ENCODE data around the gene PDE1A. TPM values are rescaled to one million over a fixed set of nuclear protein-coding genes. Genes with fewer than 3 reads are reported as not detected.

PDE1A gene
- 7.1 TPM for total RNA-seq
- long read RNA-seq, transcript PDE1A-201 (14 exons, 2,338 nt): major isoform, 21 of 31 reads
- long read RNA-seq, partial matches to known transcripts: 2 of 31 reads
- long read RNA-seq, other reads (novel, unspliced or antisense): 8 of 31 reads

GRCh38 chr2:182426918-182427240 is at the start of gene PDE1A:
PDE1A (minus strand) TSS chr2:182427036.
- no peak for DNase-seq (ENCODE audit: low spot score)

GRCh38 chr2:182473635-182474034 is 46.8 kb upstream of the PDE1A start:
- no peak for DNase-seq (ENCODE audit: low spot score)

GRCh38 chr2:182463760-182464159 is 36.9 kb upstream of the PDE1A start:
- DNase-seq (ENCODE audit: low spot score): no peak

GRCh38 chr2:182456784-182457183 is 29.9 kb upstream of the PDE1A start:
- no peak for DNase-seq (ENCODE audit: low spot score)

- DNase-seq (ENCODE audit: low spot score): no peak
These were observed 25.7 kb upstream of the PDE1A start for GRCh38 chr2:182452456-182452990.

- DNase-seq (ENCODE audit: low spot score): no peak
These were observed 21.5 kb upstream of the PDE1A start for GRCh38 chr2:182448371-182448770.

GRCh38 chr2:182447863-182448262 is 21.0 kb upstream of the PDE1A start:
- no peak for DNase-seq (ENCODE audit: low spot score)

GRCh38 chr2:182447163-182447562 is 20.3 kb upstream of the PDE1A start:
- DNase-seq (ENCODE audit: low spot score): no peak

- no peak for DNase-seq (ENCODE audit: low spot score)
These were observed 19.3 kb upstream of the PDE1A start for GRCh38 chr2:182446087-182446486.

- no peak for DNase-seq (ENCODE audit: low spot score)
These were observed 18.6 kb upstream of the PDE1A start for GRCh38 chr2:182445391-182445965.

- no peak for DNase-seq (ENCODE audit: low spot score)
These were observed 18.0 kb upstream of the PDE1A start for GRCh38 chr2:182444806-182445205.

GRCh38 chr2:182444170-182444569 is 17.3 kb upstream of the PDE1A start:
- DNase-seq (ENCODE audit: low spot score): no peak

- no peak for DNase-seq (ENCODE audit: low spot score)
These were observed 9.4 kb upstream of the PDE1A start for GRCh38 chr2:182436252-182436651.

GRCh38 chr2:182435754-182436153 is 8.9 kb upstream of the PDE1A start:
- no peak for DNase-seq (ENCODE audit: low spot score)

GRCh38 chr2:182432051-182432450 is 5.2 kb upstream of the PDE1A start:
- DNase-seq (ENCODE audit: low spot score): no peak

GRCh38 chr2:182428476-182428875 is 1.6 kb upstream of the PDE1A start:
- no peak for DNase-seq (ENCODE audit: low spot score)

- no peak for DNase-seq (ENCODE audit: low spot score)
These were observed 536 bp downstream of the PDE1A start for GRCh38 chr2:182426082-182426917.

- DNase-seq (ENCODE audit: low spot score): no peak
These were observed 4.0 kb downstream of the PDE1A start for GRCh38 chr2:182422864-182423263.

GRCh38 chr2:182420669-182421068 is 6.2 kb downstream of the PDE1A start:
- no peak for DNase-seq (ENCODE audit: low spot score)

GRCh38 chr2:182416861-182417260 is 10.0 kb downstream of the PDE1A start:
- no peak for DNase-seq (ENCODE audit: low spot score)

GRCh38 chr2:182416191-182416590 is 10.6 kb downstream of the PDE1A start:
- no peak for DNase-seq (ENCODE audit: low spot score)

GRCh38 chr2:182415771-182416170 is 11.1 kb downstream of the PDE1A start:
- DNase-seq (ENCODE audit: low spot score): no peak

GRCh38 chr2:182412858-182413257 is 14.0 kb downstream of the PDE1A start:
- DNase-seq (ENCODE audit: low spot score): no peak

All from mesenteric fat pad (tissue), 1 donor.